Measurements from ENCODE around the gene ENTPD2.

- TF ChIP-seq POLR2AphosphoS5 (IDR thresholded peaks at IDR 0.05; ENCODE audit: low read depth), result no peak
- TF ChIP-seq ZNF462 (CRISPR knock-in tag; IDR thresholded peaks at IDR 0.05), result no peak
- TF ChIP-seq JUNB (IDR thresholded peaks at IDR 0.05; ENCODE audit: unreplicated experiment), result no peak
- TF ChIP-seq CTCF (conservative IDR thresholded peaks at IDR 0.05; ENCODE audit: low read depth in 2 of 2), result no peak
- TF ChIP-seq, protein P1, sequence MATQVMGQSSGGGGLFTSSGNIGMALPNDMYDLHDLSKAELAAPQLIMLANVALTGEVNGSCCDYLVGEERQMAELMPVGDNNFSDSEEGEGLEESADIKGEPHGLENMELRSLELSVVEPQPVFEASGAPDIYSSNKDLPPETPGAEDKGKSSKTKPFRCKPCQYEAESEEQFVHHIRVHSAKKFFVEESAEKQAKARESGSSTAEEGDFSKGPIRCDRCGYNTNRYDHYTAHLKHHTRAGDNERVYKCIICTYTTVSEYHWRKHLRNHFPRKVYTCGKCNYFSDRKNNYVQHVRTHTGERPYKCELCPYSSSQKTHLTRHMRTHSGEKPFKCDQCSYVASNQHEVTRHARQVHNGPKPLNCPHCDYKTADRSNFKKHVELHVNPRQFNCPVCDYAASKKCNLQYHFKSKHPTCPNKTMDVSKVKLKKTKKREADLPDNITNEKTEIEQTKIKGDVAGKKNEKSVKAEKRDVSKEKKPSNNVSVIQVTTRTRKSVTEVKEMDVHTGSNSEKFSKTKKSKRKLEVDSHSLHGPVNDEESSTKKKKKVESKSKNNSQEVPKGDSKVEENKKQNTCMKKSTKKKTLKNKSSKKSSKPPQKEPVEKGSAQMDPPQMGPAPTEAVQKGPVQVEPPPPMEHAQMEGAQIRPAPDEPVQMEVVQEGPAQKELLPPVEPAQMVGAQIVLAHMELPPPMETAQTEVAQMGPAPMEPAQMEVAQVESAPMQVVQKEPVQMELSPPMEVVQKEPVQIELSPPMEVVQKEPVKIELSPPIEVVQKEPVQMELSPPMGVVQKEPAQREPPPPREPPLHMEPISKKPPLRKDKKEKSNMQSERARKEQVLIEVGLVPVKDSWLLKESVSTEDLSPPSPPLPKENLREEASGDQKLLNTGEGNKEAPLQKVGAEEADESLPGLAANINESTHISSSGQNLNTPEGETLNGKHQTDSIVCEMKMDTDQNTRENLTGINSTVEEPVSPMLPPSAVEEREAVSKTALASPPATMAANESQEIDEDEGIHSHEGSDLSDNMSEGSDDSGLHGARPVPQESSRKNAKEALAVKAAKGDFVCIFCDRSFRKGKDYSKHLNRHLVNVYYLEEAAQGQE (IDR thresholded peaks at IDR 0.05; ENCODE audit: unreplicated experiment), result no peak
- no peak for TF ChIP-seq EZH2 (IDR thresholded peaks at IDR 0.05; ENCODE audit: low read depth, unreplicated experiment)
Observed at GRCh38 chr9:137084526-137084925, 30.7 kb upstream of the ENTPD2 start.
